OCI-LY1 (cell line): ENCODE results near the gene KIAA0232.

Source experiments
- H2AFZ ChIP-seq: fragments of 200-600 bp; sonication (generic), shearing (Covaris generic); 2 replicates; pipeline ENCODE4 v1.6.0; 2014; ENCODE audit warnings: antibody characterized with exemption, mild to moderate bottlenecking, low read length
- H3F3A ChIP-seq: fragments of 200-600 bp; sonication (generic), shearing (Covaris generic); 2 replicates; pipeline ENCODE4 v1.6.0; 2014; ENCODE audit warnings: mild to moderate bottlenecking, antibody characterized with exemption, low read length, moderate library complexity; ENCODE audit not compliant: insufficient read depth
- H3K27ac ChIP-seq: fragments of 200-600 bp; sonication (generic); 2 replicates; pipeline ENCODE4 v1.5.1; 2014; ENCODE audit warnings: low read length, mixed run types, mild to moderate bottlenecking, low read depth; ENCODE audit not compliant: poor library complexity, severe bottlenecking
- H3K27me3 ChIP-seq: fragments of 200-600 bp; sonication (generic); 2 replicates; pipeline ENCODE4 v1.6.0; 2014; ENCODE audit warnings: antibody characterized with exemption, mild to moderate bottlenecking, low read length, moderate library complexity; ENCODE audit not compliant: insufficient read depth
- H3K36me3 ChIP-seq: fragments of 200-600 bp; sonication (generic); 2 replicates; pipeline ENCODE4 v1.6.1; 2014; ENCODE audit warnings: mild to moderate bottlenecking, antibody characterized with exemption, low read length, moderate library complexity, mixed read lengths; ENCODE audit not compliant: insufficient read depth
- H3K4me1 ChIP-seq: fragments of 200-600 bp; sonication (generic); 2 replicates; pipeline ENCODE4 v1.5.1; 2014; ENCODE audit warnings: mild to moderate bottlenecking, low read length, moderate library complexity; ENCODE audit not compliant: insufficient read depth, severe bottlenecking
- H3K4me2 ChIP-seq: fragments of 200-600 bp; sonication (generic), shearing (Covaris generic); 2 replicates; pipeline ENCODE4 v1.6.1; 2014; ENCODE audit warnings: low read length
- H3K4me3 ChIP-seq: fragments of 200-600 bp; sonication (generic); 2 replicates; pipeline ENCODE4 v1.5.1; 2014; ENCODE audit warnings: low read length, low read depth, mild to moderate bottlenecking, mixed read lengths; ENCODE audit not compliant: poor library complexity, severe bottlenecking
- H3K79me2 ChIP-seq: fragments of 200-600 bp; shearing (Covaris generic); 2 replicates; pipeline ENCODE4 v1.6.1; 2016; ENCODE audit warnings: mixed run types, low read length, mixed read lengths; ENCODE audit not compliant: insufficient read depth
- H3K9ac ChIP-seq: fragments of 200-600 bp; sonication (generic), shearing (Covaris generic); 2 replicates; pipeline ENCODE4 v1.6.1; 2014; ENCODE audit warnings: mild to moderate bottlenecking, low read length, mixed read lengths
- H3K9me2 ChIP-seq: fragments of 200-600 bp; sonication (generic), shearing (Covaris generic); 2 replicates; pipeline ENCODE4 v1.6.1; 2014; ENCODE audit warnings: low read depth, mild to moderate bottlenecking, low read length, mixed read lengths
- H3K9me3 ChIP-seq: fragments of 200-600 bp; shearing (Covaris generic); 2 replicates; pipeline ENCODE4 v1.6.1; 2014; ENCODE audit warnings: low read length, mixed read lengths
- H4K20me1 ChIP-seq: fragments of 200-600 bp; sonication (generic), shearing (Covaris generic); 2 replicates; pipeline ENCODE4 v1.6.0; 2016; ENCODE audit warnings: mild to moderate bottlenecking, low read length; ENCODE audit not compliant: insufficient read depth
- EZH2 ChIP-seq: fragments of 200-600 bp; sonication (generic), shearing (Covaris generic); IDR thresholded peaks from 2 replicates; pipeline ENCODE4 v1.8.0; 2017; ENCODE audit warnings: borderline replicate concordance, mixed run types, mild to moderate bottlenecking, antibody characterized with exemption, low read length, moderate library complexity, mixed read lengths
- TF ChIP-seq, protein P1 (sequence below): fragments of 200-600 bp; sonication (generic), shearing (Covaris generic); IDR thresholded peaks from 2 replicates; pipeline ENCODE4 v1.5.1; 2017; ENCODE audit warnings: mild to moderate bottlenecking, antibody characterized with exemption, low read length, moderate library complexity, mixed read lengths

The KIAA0232 gene

DNA sequence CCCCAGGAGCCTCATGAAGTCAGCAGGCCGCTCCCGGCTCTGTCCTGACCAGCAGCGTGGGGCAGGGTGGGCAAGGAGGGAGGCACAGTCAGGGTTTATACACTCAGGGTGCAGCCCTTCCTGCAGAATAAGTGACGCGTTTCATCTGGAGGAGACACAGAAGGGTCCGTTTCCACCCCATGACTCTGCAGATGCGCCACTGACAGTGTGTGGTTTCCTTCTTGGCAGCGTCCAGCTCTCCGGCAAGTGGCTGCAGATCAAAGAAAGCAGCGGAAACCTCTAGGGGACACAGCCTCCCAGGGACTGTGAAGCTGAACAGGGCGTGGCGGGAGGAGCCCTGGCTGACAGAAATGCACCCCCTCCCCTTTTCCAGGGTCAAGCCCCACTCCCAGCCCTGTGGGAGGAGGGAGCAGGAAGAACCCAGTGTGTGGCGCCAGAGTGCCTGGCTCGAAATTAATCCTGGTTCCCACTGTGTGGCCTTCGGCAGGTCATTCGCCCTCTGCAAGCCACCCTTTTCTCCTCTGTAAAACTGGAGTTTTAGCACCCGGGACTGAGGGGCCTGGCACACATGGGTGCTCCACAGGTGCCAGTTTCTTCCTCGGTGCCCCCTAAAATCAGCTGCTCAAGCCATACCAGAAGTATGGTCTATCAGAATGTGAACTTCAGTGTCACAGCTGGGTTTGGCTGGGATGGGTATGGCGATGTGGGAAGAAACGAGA is 109.8 kb downstream of the KIAA0232 start:
- H2AFZ ChIP-seq: no peak overlapping the region
- H3K36me3 ChIP-seq: no peaks in the 10 kb centered on the region
- no peaks in the 10 kb centered on the region for H3K9me3 ChIP-seq
- no peak overlapping the region for H3K4me2 ChIP-seq
- TF ChIP-seq, protein P1, sequence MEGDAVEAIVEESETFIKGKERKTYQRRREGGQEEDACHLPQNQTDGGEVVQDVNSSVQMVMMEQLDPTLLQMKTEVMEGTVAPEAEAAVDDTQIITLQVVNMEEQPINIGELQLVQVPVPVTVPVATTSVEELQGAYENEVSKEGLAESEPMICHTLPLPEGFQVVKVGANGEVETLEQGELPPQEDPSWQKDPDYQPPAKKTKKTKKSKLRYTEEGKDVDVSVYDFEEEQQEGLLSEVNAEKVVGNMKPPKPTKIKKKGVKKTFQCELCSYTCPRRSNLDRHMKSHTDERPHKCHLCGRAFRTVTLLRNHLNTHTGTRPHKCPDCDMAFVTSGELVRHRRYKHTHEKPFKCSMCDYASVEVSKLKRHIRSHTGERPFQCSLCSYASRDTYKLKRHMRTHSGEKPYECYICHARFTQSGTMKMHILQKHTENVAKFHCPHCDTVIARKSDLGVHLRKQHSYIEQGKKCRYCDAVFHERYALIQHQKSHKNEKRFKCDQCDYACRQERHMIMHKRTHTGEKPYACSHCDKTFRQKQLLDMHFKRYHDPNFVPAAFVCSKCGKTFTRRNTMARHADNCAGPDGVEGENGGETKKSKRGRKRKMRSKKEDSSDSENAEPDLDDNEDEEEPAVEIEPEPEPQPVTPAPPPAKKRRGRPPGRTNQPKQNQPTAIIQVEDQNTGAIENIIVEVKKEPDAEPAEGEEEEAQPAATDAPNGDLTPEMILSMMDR: no peak
- TF ChIP-seq EZH2: no peak
- no peaks in the 10 kb centered on the region for H4K20me1 ChIP-seq
- H3K4me1 ChIP-seq: peaks cover 6% of the 10 kb centered on the region
- no peak overlapping the region for H3K4me3 ChIP-seq
- H3K79me2 ChIP-seq: no peaks in the 10 kb centered on the region
- no peaks in the 10 kb centered on the region for H3K27me3 ChIP-seq
- H3F3A ChIP-seq: no peaks in the 10 kb centered on the region
- H3K27ac ChIP-seq: no peak overlapping the region
- H3K9me2 ChIP-seq: no peaks in the 10 kb centered on the region
- no peak overlapping the region for H3K9ac ChIP-seq

DNA sequence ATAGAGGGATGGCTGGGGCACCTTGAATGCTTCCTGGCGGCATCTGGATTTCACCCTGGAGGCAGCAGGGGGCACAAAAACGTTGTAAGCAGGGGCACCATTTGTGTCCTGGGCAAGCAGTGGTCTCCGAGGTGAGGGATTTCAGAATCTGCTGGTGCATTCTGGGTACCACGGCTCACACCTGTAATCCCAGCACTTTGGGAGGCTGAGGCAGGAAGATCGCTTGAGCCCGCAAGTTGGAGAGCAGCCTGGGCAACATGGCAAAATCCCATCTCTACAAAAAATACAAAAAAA is 110.3 kb downstream of the KIAA0232 start:
- Histone ChIP-seq H3K9me3 (no peaks in the 10 kb centered on the region), H3K27me3 (no peaks in the 10 kb centered on the region), H3K27ac (no peak overlapping the region), H3F3A (no peaks in the 10 kb centered on the region), H4K20me1 (no peaks in the 10 kb centered on the region), H3K36me3 (no peaks in the 10 kb centered on the region), H3K4me3 (no peak overlapping the region), H3K9ac (no peak overlapping the region), H3K79me2 (no peaks in the 10 kb centered on the region), H3K4me1 (peaks cover 3% of the 10 kb centered on the region), H2AFZ (no peak overlapping the region), H3K9me2 (no peaks in the 10 kb centered on the region), H3K4me2 (no peak overlapping the region)
- TF ChIP-seq, protein P1: no peak
- TF ChIP-seq EZH2: no peak

DNA sequence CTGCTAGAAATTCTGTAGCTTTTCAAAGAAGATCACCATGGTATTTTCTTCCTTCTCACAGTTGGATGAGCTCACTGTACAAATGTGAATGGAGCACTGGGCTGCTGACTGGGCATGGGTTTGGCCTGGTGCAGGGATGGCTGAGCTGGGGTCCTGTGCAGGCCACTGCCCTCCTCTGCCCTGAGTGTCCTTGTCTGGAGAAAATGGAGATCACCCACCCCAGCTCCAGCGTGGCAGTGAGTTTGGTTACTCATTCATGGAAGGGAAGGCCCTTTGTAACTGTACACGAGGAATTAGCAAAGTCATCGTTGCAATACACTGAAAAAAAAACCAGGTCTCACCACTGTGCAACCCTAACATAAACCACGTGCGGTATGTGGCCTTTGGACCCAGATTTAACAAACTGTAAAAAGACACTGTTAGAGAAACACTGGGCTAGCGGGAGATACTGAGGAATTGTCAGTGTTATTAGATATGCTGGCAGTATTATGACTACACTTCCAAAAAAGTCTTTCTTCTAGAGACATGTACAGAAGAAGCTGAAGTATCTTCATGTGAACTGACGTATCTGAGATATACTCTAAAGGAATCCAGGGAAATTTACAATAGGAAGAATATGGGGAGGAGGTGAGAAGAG is 111.0 kb downstream of the KIAA0232 start:
- no peaks in the 10 kb centered on the region for H4K20me1 ChIP-seq
- H3K27ac ChIP-seq: no peak overlapping the region
- H3K4me3 ChIP-seq: no peak overlapping the region
- no peaks in the 10 kb centered on the region for H3K9me3 ChIP-seq
- H3K27me3 ChIP-seq: no peaks in the 10 kb centered on the region
- H3F3A ChIP-seq: no peaks in the 10 kb centered on the region
- no peaks in the 10 kb centered on the region for H3K79me2 ChIP-seq
- TF ChIP-seq, protein P1: no peak
- no peak for TF ChIP-seq EZH2
- H3K4me1 ChIP-seq: no peaks in the 10 kb centered on the region
- no peaks in the 10 kb centered on the region for H3K9me2 ChIP-seq
- H2AFZ ChIP-seq: no peak overlapping the region
- H3K4me2 ChIP-seq: no peak overlapping the region
- no peaks in the 10 kb centered on the region for H3K36me3 ChIP-seq
- H3K9ac ChIP-seq: no peak overlapping the region
